Kidney (tissue), 14 donors: Measurements from ENCODE around the gene APOBEC3A. TPM values are rescaled to one million over a fixed set of nuclear protein-coding genes. Genes with fewer than 3 reads are reported as not detected.

Source experiments
- DNase-seq, 5 donors: peaks; one replicate each; pipeline ENCODE4 v3.0.0-alpha.2; 2013 to 2020
- FAIRE-seq: peaks from 2 replicates; lab custom pipeline; 2012; peaks lifted over from hg19 to GRCh38; lab: Jason Lieb, UNC
- H3K27ac ChIP-seq, 2 donors: one replicate each; pipeline ENCODE4 v1.7.0; 2013; ENCODE audit warnings: low read depth in 2 of 2, low read length in 2 of 2, inconsistent platforms in 1 of 2
- H3K27me3 ChIP-seq: one replicate; pipeline ENCODE4 v1.7.1; 2013; ENCODE audit warnings: low read length, inconsistent platforms; ENCODE audit not compliant: control insufficient read depth, insufficient read depth
- H3K36me3 ChIP-seq, 3 donors: one replicate each; pipeline versions ENCODE4 v1.7.0 to v1.7.1; 2013; ENCODE audit warnings: low read length in 3 of 3, control low read depth in 1 of 3, inconsistent platforms in 1 of 3; ENCODE audit not compliant: insufficient read depth in 3 of 3, control insufficient read depth in 2 of 3
- H3K4me1 ChIP-seq, 3 donors: one replicate each; pipeline versions ENCODE4 v1.7.0 to v1.7.1; 2013; ENCODE audit warnings: low read length in 3 of 3, inconsistent platforms in 1 of 3, low read depth in 1 of 3; ENCODE audit not compliant: control insufficient read depth in 2 of 3, insufficient read depth in 2 of 3
- H3K4me3 ChIP-seq, 3 donors: one replicate each; pipeline versions ENCODE4 v1.7.0 to v1.8.1; 2013; ENCODE audit warnings: low read length in 3 of 3, control low read depth in 1 of 3, inconsistent platforms in 1 of 3
- H3K9ac ChIP-seq, 3 donors: one replicate each; pipeline versions ENCODE4 v1.7.0 to v1.7.1; 2013; ENCODE audit warnings: low read length in 3 of 3, control low read depth in 1 of 3, inconsistent platforms in 1 of 3
- H3K9me3 ChIP-seq, 3 donors: one replicate each; pipeline versions ENCODE4 v1.7.0 to v1.7.1; 2013; ENCODE audit warnings: low read length in 3 of 3, control low read depth in 1 of 3, inconsistent platforms in 1 of 3; ENCODE audit not compliant: control insufficient read depth in 2 of 3, insufficient read depth in 1 of 3
- CTCF ChIP-seq: IDR thresholded peaks from 3 replicates; pipeline ENCODE4 v1.5.1; 2012; ENCODE audit warnings: mild to moderate bottlenecking, moderate library complexity, borderline replicate concordance; ENCODE audit not compliant: insufficient read depth; ENCODE audit errors: extremely low read depth
- intact Hi-C: fragments of 100-400 bp; cut with DNase I; formaldehyde crosslinking; loops from one replicate; pipeline ENCODE4 v1.11.1; 2022
- polyA plus RNA-seq: library from polyadenylated mRNA; stranded (reverse); fragments of 350-450 nt; fragmentation: Illumina TruSeq; extraction: RNeasy Lipid Tissue Mini Kit (QIAGEN cat#74804); gene quantifications from one replicate; pipeline ENCODE4 v1.2.3, GENCODE V29; 2014; ENCODE audit warnings: low read depth, low replicate concordance; ENCODE audit not compliant: insufficient read depth
- total RNA-seq: library from RNA; stranded (reverse); fragmentation: NEBNext Ultra II Directional; extraction: Animal tissue kit (Norgen Biotek cat#: 25700); gene quantifications from one replicate; pipeline ENCODE4 v1.2.1, GENCODE V29; 2021
- donor health status: control.
- donor health status: control.
- donor health status: control.
- donor health status: control.
- donor health status: control.
- donor health status: DM: yes; HTN: yes; CAD: no.
- donor health status: Normal renal cell carcinoma (clear cell type).

Gene APOBEC3A
- total and polyA plus RNA-seq, 2 donors from 2014 or later, result 1.2 TPM; not detected in 1

GRCh38 chr22:38919631-38920190, 37.7 kb upstream of the APOBEC3A start:
- H3K4me3 ChIP-seq, result no peak overlapping the region
- no peak for FAIRE-seq
- H3K36me3 ChIP-seq, result no peaks in the 10 kb centered on the region
- H3K4me1 ChIP-seq, result peaks cover 0 to 9% (median 8%) of the 10 kb centered on the region in 3 donors
- no peaks in the 10 kb centered on the region for H3K9me3 ChIP-seq
- intact Hi-C loops, result no loop called here
- DNase-seq, result peak in 2 of 5 donors; percentile 52 to 63
- no peak overlapping the region for H3K27ac ChIP-seq
- no peak for TF ChIP-seq CTCF
- H3K9ac ChIP-seq, result no peak overlapping the region
- no peaks in the 10 kb centered on the region for H3K27me3 ChIP-seq

DNA sequence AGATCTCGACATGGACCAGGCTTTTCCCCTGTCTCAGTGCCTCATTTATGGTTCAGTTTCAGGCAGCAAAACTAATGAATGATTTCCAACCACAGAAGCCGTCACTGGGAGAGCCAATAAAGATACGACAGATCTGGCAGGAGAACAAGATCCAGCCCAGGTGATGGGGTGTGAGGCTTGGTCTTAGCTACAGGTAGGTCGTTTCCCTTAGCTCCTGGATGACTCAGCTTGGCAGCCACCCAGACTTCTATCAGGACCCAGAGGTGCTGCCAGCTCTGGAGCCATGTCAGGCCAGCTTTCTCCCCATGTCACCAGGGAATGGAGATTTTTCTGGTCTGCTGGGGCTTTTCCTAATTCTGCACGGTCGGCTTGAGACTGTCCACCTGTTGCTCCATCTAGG, 36.3 kb upstream of the APOBEC3A start:
- Histone ChIP-seq H3K4me1 (peaks cover 0 to 10% (median 9%) of the 10 kb centered on the region in 3 donors), H3K9ac (no peak overlapping the region), H3K9me3 (no peaks in the 10 kb centered on the region), H3K27ac (no peak overlapping the region), H3K27me3 (no peaks in the 10 kb centered on the region), H3K4me3 (no peak overlapping the region), H3K36me3 (no peaks in the 10 kb centered on the region)
- peak in 2 of 5 donors; percentile 21 to 93 for DNase-seq
- intact Hi-C loops, result no loop called here
- TF ChIP-seq CTCF, result no peak
- no peak for FAIRE-seq

DNA sequence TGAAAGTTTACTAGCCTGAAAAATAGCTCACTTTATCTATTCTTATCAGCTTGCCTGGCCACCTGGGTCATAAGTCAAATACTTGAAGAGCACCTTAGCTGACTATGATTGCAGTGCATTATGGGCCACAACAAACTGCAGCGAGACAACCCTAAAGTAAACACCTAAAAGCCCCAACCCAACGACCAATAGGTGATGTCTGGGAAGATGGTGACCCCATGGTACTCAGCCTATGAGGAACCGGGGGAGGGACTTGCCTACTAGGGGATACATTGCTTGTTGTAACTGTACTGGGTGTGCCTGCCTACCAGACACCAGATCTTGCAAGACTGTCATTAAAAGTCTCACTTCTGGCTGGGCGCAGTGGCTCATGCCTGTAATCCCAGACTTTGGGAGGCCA, 35.6 kb upstream of the APOBEC3A start:
- no peaks in the 10 kb centered on the region for H3K27me3 ChIP-seq
- H3K27ac ChIP-seq, result no peak overlapping the region
- no peaks in the 10 kb centered on the region for H3K36me3 ChIP-seq
- intact Hi-C loops, result no loop called here
- H3K9me3 ChIP-seq, result no peaks in the 10 kb centered on the region
- no peak for TF ChIP-seq CTCF
- DNase-seq, result no peak
- no peak overlapping the region for H3K9ac ChIP-seq
- H3K4me1 ChIP-seq, result peaks cover 0 to 10% (median 9%) of the 10 kb centered on the region in 3 donors
- FAIRE-seq, result no peak
- no peak overlapping the region for H3K4me3 ChIP-seq
